Measurements from ENCODE around the gene GABRA1. TPM values are rescaled to one million over a fixed set of nuclear protein-coding genes. Genes with fewer than 3 reads are reported as not detected.

The GABRA1 gene
- total and polyA plus RNA-seq, 2 donors (not counting 3 experiments of a cell fraction or from before 2014, with no cell fraction given): not detected

- intact Hi-C loops (cut with micrococcal nuclease): loop anchor here (2.0 kb wide), 1 partner anchor 1495 kb away; no protein-coding TSS in a partner anchor
These were observed 3.9 kb downstream of the GABRA1 start for GRCh38 chr5:161851691-161852299.

More at GRCh38 chr5:161851691-161852299, 3.9 kb downstream of the GABRA1 start:
- TF ChIP-seq MYC (IDR thresholded peaks at IDR 0.05; ENCODE audit: low read depth, low read length): no peak
- TF ChIP-seq POLR2AphosphoS5 (IDR thresholded peaks at IDR 0.05; ENCODE audit: insufficient read depth, low read depth, low read length): no peak
- TF ChIP-seq MAX (IDR thresholded peaks at IDR 0.05; ENCODE audit: insufficient read depth, insufficient read length): no peak
- TF ChIP-seq EZH2 (IDR thresholded peaks at IDR 0.05; ENCODE audit: borderline replicate concordance, low read depth, low read length, severe bottlenecking): no peak
- no peak for TF ChIP-seq CTCF (IDR thresholded peaks at IDR 0.05; ENCODE audit: extremely low read depth in 1 of 2, insufficient read depth in 1 of 2, low read depth in 1 of 2, low read length in 2 of 2)
- H3K36me3 ChIP-seq (ENCODE audit: control insufficient read depth in 2 of 2, extremely low read depth in 1 of 2, insufficient read depth in 2 of 2, low read length in 2 of 2): no peaks in the 10 kb centered on the region
- no peak overlapping the region for H3K4me3 ChIP-seq (replicated peaks in 1 of 3; ENCODE audit: insufficient read depth in 1 of 3, low read depth in 1 of 3, low read length in 3 of 3)
- H2AFZ ChIP-seq (ENCODE audit: low read depth, low read length): no peak overlapping the region
- dilution Hi-C loops (cut with MboI; ENCODE audit: extremely low pct_ligation_motif_present, low sequenced_read_pairs): no loop called here
- H3K9me1 ChIP-seq (replicated peaks; ENCODE audit: control insufficient read depth, extremely low read depth, insufficient read depth, low read length): no peaks in the 10 kb centered on the region
- CTCF ChIA-PET: no interaction called here
- H3K4me1 ChIP-seq (ENCODE audit: control insufficient read depth, extremely low read depth, insufficient read depth, low read length): no peaks in the 10 kb centered on the region
- DNase-seq (ENCODE audit: low read depth, low spot score): no peak
- H4K20me1 ChIP-seq (replicated peaks; ENCODE audit: control insufficient read depth, extremely low read depth, insufficient read depth, low read length): no peaks in the 10 kb centered on the region
- H3K9me3 ChIP-seq (replicated peaks; ENCODE audit: control insufficient read depth, insufficient read depth, low read length): no peaks in the 10 kb centered on the region
- no peaks in the 10 kb centered on the region for H3K27me3 ChIP-seq (ENCODE audit: control insufficient read depth in 2 of 2, insufficient read depth in 2 of 2, low read length in 2 of 2)
- no TSS peak for BruUV-seq (replicated peaks)
- no peaks in the 10 kb centered on the region for H3K79me2 ChIP-seq (ENCODE audit: control insufficient read depth, insufficient read depth, low read length)
- H3K4me2 ChIP-seq (ENCODE audit: insufficient read depth, low read length): no peak overlapping the region
- POLR2A ChIA-PET: no interaction called here
- FAIRE-seq: no peak
- H3K9ac ChIP-seq (replicated peaks; ENCODE audit: extremely low read depth, insufficient read depth, low read length): no peak overlapping the region
- no peak overlapping the region for H3K27ac ChIP-seq (ENCODE audit: insufficient read depth, low read depth, low read length)

Data from endothelial cell of umbilical vein (primary cell).